NCI-H1105 (cell line): ENCODE measurements around the gene FTO.

ENCODE experiments used
- DNase-seq: peaks from one replicate; lab custom pipeline; 2025; lab: John Stamatoyannopoulos, UW

Gene FTO

GRCh38 chr16:53899431-53899830 is 195.5 kb downstream of the FTO start:
- DNase-seq, result no peak

- no peak for DNase-seq
Measured at GRCh38 chr16:53900667-53901066, 196.7 kb downstream of the FTO start.

- no peak for DNase-seq
Measured at GRCh38 chr16:53901408-53901807, 197.5 kb downstream of the FTO start.

GRCh38 chr16:53904533-53904932 is 200.6 kb downstream of the FTO start:
- DNase-seq, result no peak

- no peak for DNase-seq
Measured at GRCh38 chr16:53905028-53905427, 201.1 kb downstream of the FTO start.

GRCh38 chr16:53908731-53909130 is 204.8 kb downstream of the FTO start:
- DNase-seq, result no peak

- no peak for DNase-seq
Measured at GRCh38 chr16:53910990-53911389, 207.0 kb downstream of the FTO start.

GRCh38 chr16:53911513-53911912 is 207.6 kb downstream of the FTO start:
- DNase-seq, result no peak

- DNase-seq, result no peak
Measured at GRCh38 chr16:53912155-53912554, 208.2 kb downstream of the FTO start.

- DNase-seq, result peak; percentile 16
Measured at GRCh38 chr16:53913099-53913870, 209.3 kb downstream of the FTO start.

GRCh38 chr16:53913920-53914319 is 210.0 kb downstream of the FTO start:
- no peak for DNase-seq

GRCh38 chr16:53914736-53915135 is 210.8 kb downstream of the FTO start:
- no peak for DNase-seq

- no peak for DNase-seq
Measured at GRCh38 chr16:53915452-53916160, 211.7 kb downstream of the FTO start.

GRCh38 chr16:53920988-53921387 is 217.0 kb downstream of the FTO start:
- no peak for DNase-seq

GRCh38 chr16:53922067-53922806 is 218.3 kb downstream of the FTO start:
- no peak for DNase-seq

GRCh38 chr16:53922807-53923571 is 219.0 kb downstream of the FTO start:
- peak; percentile 95 for DNase-seq

GRCh38 chr16:53924331-53925106 is 220.6 kb downstream of the FTO start:
- DNase-seq, result no peak

- no peak for DNase-seq
Measured at GRCh38 chr16:53925107-53925410, 221.1 kb downstream of the FTO start.

- no peak for DNase-seq
Measured at GRCh38 chr16:53925526-53925925, 221.6 kb downstream of the FTO start.

- DNase-seq, result no peak
Measured at GRCh38 chr16:53926209-53926608, 222.3 kb downstream of the FTO start.

- DNase-seq, result no peak
Measured at GRCh38 chr16:53932975-53933374, 229.0 kb downstream of the FTO start.

GRCh38 chr16:53933407-53933806 is 229.5 kb downstream of the FTO start:
- DNase-seq, result no peak
